HEK293 (cell line): Measurements from ENCODE around the gene GALNT16.

Experiments
- CTCF ChIA-PET: fragments of 350-600 bp; formaldehyde crosslinking; extraction: SDS; loops from one replicate; lab custom pipeline; 2021; ENCODE audit warnings: antibody characterized with exemption; lab: Yijun Ruan, JAX
- POLR2A ChIA-PET: fragments of 300-600 bp; formaldehyde crosslinking; extraction: SDS; loops from one replicate; lab custom pipeline; 2020; ENCODE audit warnings: antibody characterized with exemption, inconsistent platforms; lab: Yijun Ruan, JAX
- H3K27ac ChIP-seq: fragments of 200-500 bp; sonication (Bioruptor generic); 2 replicates; pipeline ENCODE4 v1.5.1; 2014; ENCODE audit warnings: low read depth, low read length, control low read depth, inconsistent platforms; ENCODE audit errors: extremely low read depth
- H3K36me3 ChIP-seq, 2 experiments: fragments of 200-500 bp in 1 of 2; sonication (Bioruptor generic) in 1 of 2; 1 replicate in 1 of 2; 2 replicates in 1 of 2; pipeline ENCODE4 v1.5.1; 2014 to 2017; ENCODE audit warnings: inconsistent platforms in 2 of 2, low read length in 2 of 2; ENCODE audit not compliant: control insufficient read depth in 2 of 2, insufficient read depth in 1 of 2
- H3K4me1 ChIP-seq: fragments of 200-500 bp; sonication (Bioruptor generic); 2 replicates; pipeline ENCODE4 v1.5.1; 2014; ENCODE audit warnings: mild to moderate bottlenecking, low read length, inconsistent platforms; ENCODE audit not compliant: control insufficient read depth, insufficient read depth
- H3K4me3 ChIP-seq: 2 replicates; pipeline ENCODE4 v1.5.1; 2011; ENCODE audit warnings: low read depth, mild to moderate bottlenecking, control low read depth, low read length, moderate library complexity
- H3K9me3 ChIP-seq: fragments of 200-500 bp; sonication (Bioruptor generic); 2 replicates; pipeline ENCODE4 v1.5.1; 2014; ENCODE audit warnings: low read depth, low read length, inconsistent platforms; ENCODE audit not compliant: control insufficient read depth, insufficient read depth
- SP7 ChIP-seq: fragments of 450-650 bp; formaldehyde crosslinking; IDR thresholded peaks from 2 replicates; pipeline ENCODE4 v1.5.1; 2016; ENCODE audit warnings: missing biosample characterization, missing genetic modification characterization
- ZBTB1 ChIP-seq: fragments of 450-650 bp; formaldehyde crosslinking; IDR thresholded peaks from 2 replicates; pipeline ENCODE4 v1.5.1; 2016; ENCODE audit warnings: missing biosample characterization, missing genetic modification characterization
- ZNF10 ChIP-seq: fragments of 450-650 bp; formaldehyde crosslinking; IDR thresholded peaks from 2 replicates; pipeline ENCODE4 v1.5.1; 2017; ENCODE audit warnings: missing biosample characterization, missing genetic modification characterization
- ZNF658 ChIP-seq: fragments of 450-650 bp; formaldehyde crosslinking; IDR thresholded peaks from 2 replicates; pipeline ENCODE4; 2016; ENCODE audit warnings: missing biosample characterization, missing genetic modification characterization
- TF ChIP-seq, protein P1 (sequence below): fragments of 450-650 bp; formaldehyde crosslinking; IDR thresholded peaks from 2 replicates; pipeline ENCODE4 v1.5.1; 2016; ENCODE audit warnings: missing biosample characterization, missing genetic modification characterization
- TF ChIP-seq, protein P2 (sequence below): fragments of 450-650 bp; formaldehyde crosslinking; IDR thresholded peaks from 2 replicates; pipeline ENCODE4 v1.5.1; 2016; ENCODE audit warnings: missing biosample characterization, missing genetic modification characterization, borderline replicate concordance
- TF ChIP-seq, protein P3 (sequence below): fragments of 450-650 bp; formaldehyde crosslinking; IDR thresholded peaks from 2 replicates; pipeline ENCODE4 v1.5.1; 2016; ENCODE audit warnings: missing biosample characterization, missing genetic modification characterization, borderline replicate concordance
- TF ChIP-seq, protein P4 (sequence below): fragments of 450-650 bp; formaldehyde crosslinking; IDR thresholded peaks from 2 replicates; pipeline ENCODE4 v1.5.1; 2016; ENCODE audit warnings: missing biosample characterization, missing genetic modification characterization
- TF ChIP-seq, protein P5 (sequence below): sonication (generic); formaldehyde crosslinking; IDR thresholded peaks from 2 replicates; pipeline ENCODE4 v1.8.1; 2022; ENCODE audit warnings: mild to moderate bottlenecking, moderate library complexity, missing genetic modification reagents

GALNT16 gene

DNA sequence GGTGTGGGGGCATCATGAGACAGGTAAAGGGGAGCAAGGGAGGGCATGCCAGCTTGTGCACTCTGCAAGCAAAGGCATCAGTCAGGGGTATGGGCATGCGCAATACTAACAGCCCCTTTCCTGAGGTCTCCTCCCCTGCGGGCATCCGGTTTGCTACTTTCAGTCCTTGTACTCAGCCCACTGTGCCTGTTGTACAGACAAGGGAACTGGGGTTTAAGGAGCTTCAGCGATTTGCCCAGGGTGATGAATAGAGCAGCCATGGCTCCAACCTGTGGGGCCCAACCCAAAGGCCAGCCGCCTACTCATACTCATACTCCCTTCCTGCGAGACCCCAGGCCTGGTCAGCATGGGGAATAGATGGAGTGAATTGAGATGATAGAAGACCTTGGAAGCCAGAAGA lies 66.7 kb downstream of the GALNT16 start:
- no peak for TF ChIP-seq ZNF658 (tag by site-specific recombination)
- TF ChIP-seq, protein P1, sequence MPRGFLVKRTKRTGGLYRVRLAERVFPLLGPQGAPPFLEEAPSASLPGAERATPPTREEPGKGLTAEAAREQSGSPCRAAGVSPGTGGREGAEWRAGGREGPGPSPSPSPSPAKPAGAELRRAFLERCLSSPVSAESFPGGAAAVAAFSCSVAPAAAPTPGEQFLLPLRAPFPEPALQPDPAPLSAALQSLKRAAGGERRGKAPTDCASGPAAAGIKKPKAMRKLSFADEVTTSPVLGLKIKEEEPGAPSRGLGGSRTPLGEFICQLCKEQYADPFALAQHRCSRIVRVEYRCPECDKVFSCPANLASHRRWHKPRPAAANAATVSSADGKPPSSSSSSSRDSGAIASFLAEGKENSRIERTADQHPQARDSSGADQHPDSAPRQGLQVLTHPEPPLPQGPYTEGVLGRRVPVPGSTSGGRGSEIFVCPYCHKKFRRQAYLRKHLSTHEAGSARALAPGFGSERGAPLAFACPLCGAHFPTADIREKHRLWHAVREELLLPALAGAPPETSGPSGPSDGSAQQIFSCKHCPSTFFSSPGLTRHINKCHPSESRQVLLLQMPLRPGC (tag by site-specific recombination): no peak
- TF ChIP-seq, protein P2, sequence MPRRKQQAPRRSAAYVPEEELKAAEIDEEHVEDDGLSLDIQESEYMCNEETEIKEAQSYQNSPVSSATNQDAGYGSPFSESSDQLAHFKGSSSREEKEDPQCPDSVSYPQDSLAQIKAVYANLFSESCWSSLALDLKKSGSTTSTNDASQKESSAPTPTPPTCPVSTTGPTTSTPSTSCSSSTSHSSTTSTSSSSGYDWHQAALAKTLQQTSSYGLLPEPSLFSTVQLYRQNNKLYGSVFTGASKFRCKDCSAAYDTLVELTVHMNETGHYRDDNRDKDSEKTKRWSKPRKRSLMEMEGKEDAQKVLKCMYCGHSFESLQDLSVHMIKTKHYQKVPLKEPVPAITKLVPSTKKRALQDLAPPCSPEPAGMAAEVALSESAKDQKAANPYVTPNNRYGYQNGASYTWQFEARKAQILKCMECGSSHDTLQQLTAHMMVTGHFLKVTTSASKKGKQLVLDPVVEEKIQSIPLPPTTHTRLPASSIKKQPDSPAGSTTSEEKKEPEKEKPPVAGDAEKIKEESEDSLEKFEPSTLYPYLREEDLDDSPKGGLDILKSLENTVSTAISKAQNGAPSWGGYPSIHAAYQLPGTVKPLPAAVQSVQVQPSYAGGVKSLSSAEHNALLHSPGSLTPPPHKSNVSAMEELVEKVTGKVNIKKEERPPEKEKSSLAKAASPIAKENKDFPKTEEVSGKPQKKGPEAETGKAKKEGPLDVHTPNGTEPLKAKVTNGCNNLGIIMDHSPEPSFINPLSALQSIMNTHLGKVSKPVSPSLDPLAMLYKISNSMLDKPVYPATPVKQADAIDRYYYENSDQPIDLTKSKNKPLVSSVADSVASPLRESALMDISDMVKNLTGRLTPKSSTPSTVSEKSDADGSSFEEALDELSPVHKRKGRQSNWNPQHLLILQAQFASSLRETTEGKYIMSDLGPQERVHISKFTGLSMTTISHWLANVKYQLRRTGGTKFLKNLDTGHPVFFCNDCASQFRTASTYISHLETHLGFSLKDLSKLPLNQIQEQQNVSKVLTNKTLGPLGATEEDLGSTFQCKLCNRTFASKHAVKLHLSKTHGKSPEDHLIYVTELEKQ: no peak
- ChIA-PET POLR2A (no interaction called here), CTCF (interaction anchor here (0.5 kb wide), 1 partner anchor 19 kb away, joined by 3 read pairs; no protein-coding TSS in a partner anchor)

DNA sequence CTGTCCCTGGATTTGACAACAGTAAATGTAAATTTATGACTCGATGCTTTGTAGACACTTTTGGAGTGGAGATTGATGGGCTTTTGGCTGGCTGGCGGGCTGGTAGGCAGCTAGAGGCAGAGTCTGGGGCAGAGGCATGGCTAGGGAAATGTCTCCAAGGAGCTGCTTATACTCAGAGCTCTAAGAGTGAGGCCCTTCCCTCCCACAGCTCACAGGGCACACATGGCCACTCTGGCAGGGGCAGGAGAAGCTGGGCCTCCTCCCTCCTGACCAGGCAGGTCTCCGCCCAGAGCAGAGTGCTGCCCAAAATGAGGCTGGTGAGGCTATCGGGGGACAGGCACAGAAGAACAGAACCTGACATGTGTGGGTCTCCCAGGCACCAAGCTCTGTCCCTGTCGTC lies 67.5 kb downstream of the GALNT16 start:
- Histone ChIP-seq H3K27ac (no peak overlapping the region), H3K4me3 (no peak overlapping the region), H3K9me3 (no peaks in the 10 kb centered on the region), H3K4me1 (no peaks in the 10 kb centered on the region), H3K36me3 (peaks cover 0 to 14% of the 10 kb centered on the region in 2 experiments; a peak in 1 of 3 replicates)
- ChIA-PET POLR2A (no interaction called here), CTCF (no interaction called here)
- TF ChIP-seq SP7 (tag by site-specific recombination) (no peak), ZNF10 (no peak), ZBTB1 (tag by site-specific recombination) (no peak)
- TF ChIP-seq, protein P3, sequence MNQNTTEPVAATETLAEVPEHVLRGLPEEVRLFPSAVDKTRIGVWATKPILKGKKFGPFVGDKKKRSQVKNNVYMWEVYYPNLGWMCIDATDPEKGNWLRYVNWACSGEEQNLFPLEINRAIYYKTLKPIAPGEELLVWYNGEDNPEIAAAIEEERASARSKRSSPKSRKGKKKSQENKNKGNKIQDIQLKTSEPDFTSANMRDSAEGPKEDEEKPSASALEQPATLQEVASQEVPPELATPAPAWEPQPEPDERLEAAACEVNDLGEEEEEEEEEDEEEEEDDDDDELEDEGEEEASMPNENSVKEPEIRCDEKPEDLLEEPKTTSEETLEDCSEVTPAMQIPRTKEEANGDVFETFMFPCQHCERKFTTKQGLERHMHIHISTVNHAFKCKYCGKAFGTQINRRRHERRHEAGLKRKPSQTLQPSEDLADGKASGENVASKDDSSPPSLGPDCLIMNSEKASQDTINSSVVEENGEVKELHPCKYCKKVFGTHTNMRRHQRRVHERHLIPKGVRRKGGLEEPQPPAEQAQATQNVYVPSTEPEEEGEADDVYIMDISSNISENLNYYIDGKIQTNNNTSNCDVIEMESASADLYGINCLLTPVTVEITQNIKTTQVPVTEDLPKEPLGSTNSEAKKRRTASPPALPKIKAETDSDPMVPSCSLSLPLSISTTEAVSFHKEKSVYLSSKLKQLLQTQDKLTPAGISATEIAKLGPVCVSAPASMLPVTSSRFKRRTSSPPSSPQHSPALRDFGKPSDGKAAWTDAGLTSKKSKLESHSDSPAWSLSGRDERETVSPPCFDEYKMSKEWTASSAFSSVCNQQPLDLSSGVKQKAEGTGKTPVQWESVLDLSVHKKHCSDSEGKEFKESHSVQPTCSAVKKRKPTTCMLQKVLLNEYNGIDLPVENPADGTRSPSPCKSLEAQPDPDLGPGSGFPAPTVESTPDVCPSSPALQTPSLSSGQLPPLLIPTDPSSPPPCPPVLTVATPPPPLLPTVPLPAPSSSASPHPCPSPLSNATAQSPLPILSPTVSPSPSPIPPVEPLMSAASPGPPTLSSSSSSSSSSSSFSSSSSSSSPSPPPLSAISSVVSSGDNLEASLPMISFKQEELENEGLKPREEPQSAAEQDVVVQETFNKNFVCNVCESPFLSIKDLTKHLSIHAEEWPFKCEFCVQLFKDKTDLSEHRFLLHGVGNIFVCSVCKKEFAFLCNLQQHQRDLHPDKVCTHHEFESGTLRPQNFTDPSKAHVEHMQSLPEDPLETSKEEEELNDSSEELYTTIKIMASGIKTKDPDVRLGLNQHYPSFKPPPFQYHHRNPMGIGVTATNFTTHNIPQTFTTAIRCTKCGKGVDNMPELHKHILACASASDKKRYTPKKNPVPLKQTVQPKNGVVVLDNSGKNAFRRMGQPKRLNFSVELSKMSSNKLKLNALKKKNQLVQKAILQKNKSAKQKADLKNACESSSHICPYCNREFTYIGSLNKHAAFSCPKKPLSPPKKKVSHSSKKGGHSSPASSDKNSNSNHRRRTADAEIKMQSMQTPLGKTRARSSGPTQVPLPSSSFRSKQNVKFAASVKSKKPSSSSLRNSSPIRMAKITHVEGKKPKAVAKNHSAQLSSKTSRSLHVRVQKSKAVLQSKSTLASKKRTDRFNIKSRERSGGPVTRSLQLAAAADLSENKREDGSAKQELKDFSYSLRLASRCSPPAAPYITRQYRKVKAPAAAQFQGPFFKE (tag by site-specific recombination): no peak
- TF ChIP-seq, protein P4, sequence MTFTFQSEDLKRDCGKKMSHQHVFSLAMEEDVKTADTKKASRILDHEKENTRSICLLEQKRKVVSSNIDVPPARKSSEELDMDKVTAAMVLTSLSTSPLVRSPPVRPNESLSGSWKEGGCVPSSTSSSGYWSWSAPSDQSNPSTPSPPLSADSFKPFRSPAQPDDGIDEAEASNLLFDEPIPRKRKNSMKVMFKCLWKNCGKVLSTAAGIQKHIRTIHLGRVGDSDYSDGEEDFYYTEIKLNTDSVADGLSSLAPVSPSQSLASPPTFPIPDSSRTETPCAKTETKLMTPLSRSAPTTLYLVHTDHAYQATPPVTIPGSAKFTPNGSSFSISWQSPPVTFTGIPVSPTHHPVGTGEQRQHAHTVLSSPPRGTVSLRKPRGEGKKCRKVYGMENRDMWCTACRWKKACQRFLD (tag by site-specific recombination): no peak
- TF ChIP-seq, protein P5, sequence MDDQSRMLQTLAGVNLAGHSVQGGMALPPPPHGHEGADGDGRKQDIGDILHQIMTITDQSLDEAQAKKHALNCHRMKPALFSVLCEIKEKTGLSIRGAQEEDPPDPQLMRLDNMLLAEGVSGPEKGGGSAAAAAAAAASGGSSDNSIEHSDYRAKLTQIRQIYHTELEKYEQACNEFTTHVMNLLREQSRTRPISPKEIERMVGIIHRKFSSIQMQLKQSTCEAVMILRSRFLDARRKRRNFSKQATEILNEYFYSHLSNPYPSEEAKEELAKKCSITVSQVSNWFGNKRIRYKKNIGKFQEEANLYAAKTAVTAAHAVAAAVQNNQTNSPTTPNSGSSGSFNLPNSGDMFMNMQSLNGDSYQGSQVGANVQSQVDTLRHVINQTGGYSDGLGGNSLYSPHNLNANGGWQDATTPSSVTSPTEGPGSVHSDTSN (CRISPR knock-in tag): no peak

More for the DNA sequence above, 66.7 kb downstream of the GALNT16 start:
- Histone ChIP-seq H3K9me3 (no peaks in the 10 kb centered on the region), H3K36me3 (peaks cover 0 to 14% of the 10 kb centered on the region in 2 experiments; a peak in 1 of 3 replicates), H3K4me3 (no peak overlapping the region), H3K4me1 (no peaks in the 10 kb centered on the region), H3K27ac (no peak overlapping the region)
